CD14-positive monocyte (primary cell): ENCODE data around the gene CACNA2D1. TPM values are rescaled to one million over a fixed set of nuclear protein-coding genes. Genes with fewer than 3 reads are reported as not detected.

ENCODE experiments used
- DNase-seq, 3 donors: peaks; one replicate each; pipeline ENCODE4 v3.0.0-alpha.2; 2011 to 2022
- H2AFZ ChIP-seq: 2 replicates; pipeline ENCODE4 v1.6.0; 2012; ENCODE audit warnings: mild to moderate bottlenecking, low read depth, low read length, inconsistent platforms; ENCODE audit not compliant: insufficient read depth, poor library complexity, severe bottlenecking
- H3K27ac ChIP-seq, 2 donors: 1 replicate in 1 of 2; 2 replicates in 1 of 2; pipeline ENCODE4 v1.5.1; 2012 to 2013; ENCODE audit warnings: low read length in 2 of 2, control low read depth in 1 of 2, inconsistent platforms in 1 of 2, low read depth in 1 of 2, mild to moderate bottlenecking in 1 of 2
- H3K27me3 ChIP-seq, 2 donors: one replicate each; pipeline versions ENCODE4 v1.6.0 to v1.6.1; 2011 to 2013; ENCODE audit warnings: low read length in 2 of 2; ENCODE audit not compliant: control insufficient read depth in 2 of 2, insufficient read depth in 2 of 2
- H3K36me3 ChIP-seq, 2 donors: replicated peaks in 1 of 2; 1 replicate in 1 of 2; 2 replicates in 1 of 2; pipeline versions ENCODE4 v1.5.1 to v1.6.1; 2012 to 2013; ENCODE audit warnings: low read length in 2 of 2, control low read depth in 1 of 2, inconsistent platforms in 1 of 2, mild to moderate bottlenecking in 1 of 2; ENCODE audit not compliant: insufficient read depth in 2 of 2, control insufficient read depth in 1 of 2
- H3K4me1 ChIP-seq, 2 donors: 1 replicate in 1 of 2; 2 replicates in 1 of 2; pipeline versions ENCODE4 v1.5.1 to v1.6.1; 2012 to 2013; ENCODE audit warnings: low read length in 2 of 2, control low read depth in 1 of 2, inconsistent platforms in 1 of 2, mild to moderate bottlenecking in 1 of 2, moderate library complexity in 1 of 2; ENCODE audit not compliant: insufficient read depth in 2 of 2, control insufficient read depth in 1 of 2
- H3K4me2 ChIP-seq: replicated peaks from 2 replicates; pipeline ENCODE3; 2012; ENCODE audit warnings: low read length, moderate library complexity, mild to moderate bottlenecking; ENCODE audit not compliant: poor library complexity, severe bottlenecking; ENCODE audit errors: extremely low read depth
- H3K4me3 ChIP-seq, 3 experiments: fragments of 200-600 bp in 1 of 3; sonication (generic) in 1 of 3; replicated peaks in 1 of 3; 1 replicate in 2 of 3; 2 replicates in 1 of 3; pipeline ENCODE4 v1.5.1; 2011 to 2013; ENCODE audit warnings: low read length in 3 of 3, mild to moderate bottlenecking in 3 of 3, control low read depth in 2 of 3, low read depth in 2 of 3, inconsistent platforms in 1 of 3, moderate library complexity in 1 of 3
- H3K79me2 ChIP-seq: 2 replicates; pipeline ENCODE4 v1.6.0; 2012; ENCODE audit warnings: mild to moderate bottlenecking, control low read depth, inconsistent platforms, low read length, moderate library complexity; ENCODE audit not compliant: insufficient read depth
- H3K9ac ChIP-seq: 2 replicates; pipeline ENCODE4 v1.6.0; 2017; ENCODE audit warnings: low read length, mild to moderate bottlenecking; ENCODE audit not compliant: insufficient read depth, poor library complexity, severe bottlenecking
- H3K9me3 ChIP-seq, 2 donors: replicated peaks in 1 of 2; 1 replicate in 1 of 2; 2 replicates in 1 of 2; pipeline versions ENCODE4 v1.5.1 to v1.6.1; 2012 to 2013; ENCODE audit warnings: low read length in 2 of 2, control low read depth in 1 of 2; ENCODE audit not compliant: control insufficient read depth in 1 of 2, insufficient read depth in 1 of 2
- H4K20me1 ChIP-seq: 2 replicates; pipeline ENCODE4 v1.6.0; 2012; ENCODE audit warnings: mild to moderate bottlenecking, low read length, control low read depth, moderate library complexity; ENCODE audit not compliant: insufficient read depth
- H3K27ac Mint-ChIP-seq, 7 donors: one replicate each; pipeline ENCODE4 v1.8.0; 2020; ENCODE audit warnings: mild to moderate bottlenecking in 7 of 7, mixed read lengths in 7 of 7, moderate library complexity in 6 of 7, inconsistent platforms in 2 of 7
- H3K27me3 Mint-ChIP-seq, 3 donors: one replicate each; pipeline ENCODE4 v1.8.0; 2021 to 2022; ENCODE audit warnings: low read depth in 3 of 3, mild to moderate bottlenecking in 3 of 3, mixed read lengths in 3 of 3, moderate library complexity in 3 of 3, inconsistent platforms in 1 of 3
- H3K36me3 Mint-ChIP-seq, 2 donors: one replicate each; pipeline ENCODE4 v1.8.0; 2020; ENCODE audit warnings: mixed read lengths in 2 of 2, inconsistent platforms in 1 of 2, mild to moderate bottlenecking in 1 of 2
- H3K4me1 Mint-ChIP-seq: one replicate; pipeline ENCODE4 v1.8.0; 2020; ENCODE audit warnings: mild to moderate bottlenecking, mixed read lengths
- H3K4me3 Mint-ChIP-seq, 2 donors: one replicate each; pipeline ENCODE4 v1.8.0; 2020; ENCODE audit warnings: mild to moderate bottlenecking in 2 of 2, mixed read lengths in 2 of 2, moderate library complexity in 1 of 2
- H3K9me3 Mint-ChIP-seq, 7 donors: one replicate each; pipeline ENCODE4 v1.8.0; 2020 to 2022; ENCODE audit warnings: mixed read lengths in 7 of 7, mild to moderate bottlenecking in 6 of 7, moderate library complexity in 6 of 7, inconsistent platforms in 2 of 7
- WGBS: methylation state at CpG from one replicate; pipeline ENCODE4 v1.1.5; 2013; ENCODE audit warnings: missing lambda C conversion rate; ENCODE audit not compliant: insufficient coverage; 5-methylcytosine and 5-hydroxymethylcytosine counted together
- intact Hi-C, 2 donors: fragments of 100-400 bp; cut with micrococcal nuclease; formaldehyde crosslinking; loops; one replicate each; pipeline versions ENCODE4 v1.15.0 to v1.15.1; 2023
- polyA plus RNA-seq, 3 donors: library from polyadenylated mRNA; depleted of rRNA in 1 of 3; unstranded in 2 of 3; stranded (reverse) in 1 of 3; fragments of 300-500 nt in 2 of 3; fragments of >200 nt in 1 of 3; fragmentation: Illumina TruSeq in 2 of 3; gene quantifications; 1 replicate in 2 of 3; 2 replicates in 1 of 3; pipeline ENCODE4 v1.2.3, GENCODE V29; 2012 to 2021
- TF ChIP-seq, protein P1 (sequence below): fragments of 200-600 bp; IDR thresholded peaks from one replicate; pipeline ENCODE4 v1.8.0; 2022; ENCODE audit warnings: antibody characterized with exemption, mild to moderate bottlenecking

CACNA2D1 gene
- polyA plus RNA-seq, 3 donors, result 0.02 TPM; not detected in 2

DNA sequence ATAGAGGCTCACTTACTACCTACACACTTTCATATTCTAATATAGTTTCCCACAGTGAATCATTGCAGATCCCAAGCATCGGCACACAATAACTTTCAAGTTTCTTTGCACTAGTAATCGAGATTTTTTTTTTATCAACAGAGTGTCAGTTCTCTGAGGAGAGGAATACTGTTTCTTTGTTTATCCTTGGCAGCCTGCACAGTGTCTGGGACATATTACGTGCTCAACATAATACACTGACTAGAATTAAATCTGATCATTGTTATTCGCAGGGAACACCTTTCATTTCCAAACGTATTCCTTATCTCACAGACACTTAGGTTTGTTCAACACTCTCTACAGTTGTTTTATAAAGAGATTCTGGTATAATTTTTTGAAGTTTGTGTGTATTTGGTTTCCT lies 95.3 kb downstream of the CACNA2D1 start:
- no peaks in the 10 kb centered on the region for H3K36me3 Mint-ChIP-seq
- Histone ChIP-seq H3K27ac (no peak overlapping the region), H3K9ac (no peak overlapping the region), H3K4me2 (no peak overlapping the region), H3K27me3 (no peaks in the 10 kb centered on the region), H3K4me1 (no peaks in the 10 kb centered on the region), H3K9me3 (no peaks in the 10 kb centered on the region), H3K79me2 (no peaks in the 10 kb centered on the region), H3K4me3 (no peak overlapping the region), H4K20me1 (no peaks in the 10 kb centered on the region), H3K36me3 (no peaks in the 10 kb centered on the region), H2AFZ (no peak overlapping the region)
- DNase-seq, result no peak
- peaks cover 0 to 3% (median 0%) of the 10 kb centered on the region in 7 donors for H3K9me3 Mint-ChIP-seq
- intact Hi-C loops, result no loop called here
- no CpG with 5 or more reads among the region's 5 CpGs for WGBS
- H3K27ac Mint-ChIP-seq, result no peak overlapping the region
- no peak overlapping the region for H3K4me3 Mint-ChIP-seq
- TF ChIP-seq, protein P1, sequence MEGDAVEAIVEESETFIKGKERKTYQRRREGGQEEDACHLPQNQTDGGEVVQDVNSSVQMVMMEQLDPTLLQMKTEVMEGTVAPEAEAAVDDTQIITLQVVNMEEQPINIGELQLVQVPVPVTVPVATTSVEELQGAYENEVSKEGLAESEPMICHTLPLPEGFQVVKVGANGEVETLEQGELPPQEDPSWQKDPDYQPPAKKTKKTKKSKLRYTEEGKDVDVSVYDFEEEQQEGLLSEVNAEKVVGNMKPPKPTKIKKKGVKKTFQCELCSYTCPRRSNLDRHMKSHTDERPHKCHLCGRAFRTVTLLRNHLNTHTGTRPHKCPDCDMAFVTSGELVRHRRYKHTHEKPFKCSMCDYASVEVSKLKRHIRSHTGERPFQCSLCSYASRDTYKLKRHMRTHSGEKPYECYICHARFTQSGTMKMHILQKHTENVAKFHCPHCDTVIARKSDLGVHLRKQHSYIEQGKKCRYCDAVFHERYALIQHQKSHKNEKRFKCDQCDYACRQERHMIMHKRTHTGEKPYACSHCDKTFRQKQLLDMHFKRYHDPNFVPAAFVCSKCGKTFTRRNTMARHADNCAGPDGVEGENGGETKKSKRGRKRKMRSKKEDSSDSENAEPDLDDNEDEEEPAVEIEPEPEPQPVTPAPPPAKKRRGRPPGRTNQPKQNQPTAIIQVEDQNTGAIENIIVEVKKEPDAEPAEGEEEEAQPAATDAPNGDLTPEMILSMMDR, result no peak
- H3K4me1 Mint-ChIP-seq, result no peaks in the 10 kb centered on the region
- no peaks in the 10 kb centered on the region for H3K27me3 Mint-ChIP-seq

DNA sequence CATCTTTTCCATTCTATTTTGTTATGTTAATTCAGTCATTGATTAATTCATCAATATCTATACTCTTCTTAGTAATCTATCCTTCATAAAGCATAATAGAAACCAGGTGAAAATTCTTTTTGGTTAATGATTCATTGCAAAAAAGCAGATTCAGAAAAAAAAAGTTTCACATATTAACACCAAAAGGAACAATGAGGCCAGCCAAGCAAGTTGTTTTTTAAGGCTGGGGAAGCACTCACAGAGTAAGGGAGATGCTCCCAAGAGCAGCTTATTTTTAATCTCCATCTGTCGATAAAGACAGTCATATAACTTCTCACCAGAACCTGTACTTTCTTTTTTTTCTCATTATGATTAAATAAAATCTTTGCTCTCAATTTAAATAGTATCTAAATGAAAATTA lies 95.8 kb downstream of the CACNA2D1 start:
- Histone ChIP-seq H3K4me1 (no peaks in the 10 kb centered on the region), H3K4me3 (no peak overlapping the region), H3K9me3 (no peaks in the 10 kb centered on the region), H3K27me3 (no peaks in the 10 kb centered on the region), H3K79me2 (no peaks in the 10 kb centered on the region), H3K9ac (no peak overlapping the region), H3K36me3 (no peaks in the 10 kb centered on the region), H3K4me2 (no peak overlapping the region), H4K20me1 (no peaks in the 10 kb centered on the region), H2AFZ (no peak overlapping the region), H3K27ac (no peak overlapping the region)
- H3K9me3 Mint-ChIP-seq, result peaks cover 0 to 3% (median 0%) of the 10 kb centered on the region in 7 donors
- H3K27me3 Mint-ChIP-seq, result no peaks in the 10 kb centered on the region
- H3K4me1 Mint-ChIP-seq, result no peaks in the 10 kb centered on the region
- H3K36me3 Mint-ChIP-seq, result no peaks in the 10 kb centered on the region
- no peak for DNase-seq
- intact Hi-C loops, result no loop called here
- no peak overlapping the region for H3K27ac Mint-ChIP-seq
- WGBS, result no CpG with 5 or more reads among the region's 1 CpG
- H3K4me3 Mint-ChIP-seq, result no peak overlapping the region
- TF ChIP-seq, protein P1, result no peak
